Tibial nerve (tissue), 4 donors: ENCODE measurements around the gene NDUFS7. TPM values are rescaled to one million over a fixed set of nuclear protein-coding genes. Genes with fewer than 3 reads are reported as not detected.

Experiments
- DNase-seq, 2 donors: peaks; one replicate each; pipeline ENCODE4 v3.0.0-alpha.2; 2019; ENCODE audit warnings: low spot score in 2 of 2
- H3K27ac ChIP-seq, 4 donors: fragments of 200-600 bp; sonication (generic) in 3 of 4; one replicate each; pipeline ENCODE4 v1.5.1; 2017 to 2019; ENCODE audit warnings: mild to moderate bottlenecking in 1 of 4
- H3K27me3 ChIP-seq, 2 donors: fragments of 200-600 bp; sonication (generic) in 1 of 2; one replicate each; pipeline versions ENCODE4 v1.5.1 to v1.6.0; 2017 to 2019
- H3K36me3 ChIP-seq, 3 donors: fragments of 200-600 bp; sonication (generic); one replicate each; pipeline ENCODE4 v1.5.1; 2018 to 2019
- H3K4me1 ChIP-seq, 4 donors: fragments of 200-600 bp; sonication (generic) in 3 of 4; one replicate each; pipeline ENCODE4 v1.5.1; 2017 to 2019
- H3K4me3 ChIP-seq, 4 donors: fragments of 200-600 bp; sonication (generic) in 3 of 4; one replicate each; pipeline ENCODE4 v1.5.1; 2017 to 2019; ENCODE audit warnings: mild to moderate bottlenecking in 1 of 4, moderate library complexity in 1 of 4
- H3K9me3 ChIP-seq, 4 donors: fragments of 200-600 bp; sonication (generic) in 3 of 4; one replicate each; pipeline ENCODE4 v1.5.1; 2017 to 2019
- EP300 ChIP-seq, 2 donors: sonication (generic); formaldehyde crosslinking; IDR thresholded peaks; one replicate each; pipeline ENCODE4 v1.6.1; 2017; ENCODE audit warnings: antibody characterized with exemption in 2 of 2, mild to moderate bottlenecking in 1 of 2
- POLR2A ChIP-seq, 2 donors: fragments of 450-650 bp; IDR thresholded peaks; one replicate each; pipeline ENCODE4 v1.6.1; 2017; ENCODE audit warnings: antibody characterized with exemption in 2 of 2, mild to moderate bottlenecking in 2 of 2, moderate library complexity in 2 of 2
- WGBS, 2 donors: methylation state at CpG; one replicate each; pipeline ENCODE4 v1.1.5; 2018; 5-methylcytosine and 5-hydroxymethylcytosine counted together
- total RNA-seq, 4 donors: library from RNA; depleted of rRNA; stranded (reverse); fragments of >200 nt; gene quantifications; one replicate each; pipeline ENCODE4 v1.1.0, GENCODE V29; 2016
- TF ChIP-seq, protein P1 (sequence below), 5 experiments: fragments of 200-600 bp in 3 of 5; fragments of 450-650 bp in 2 of 5; sonication (generic) in 3 of 5; IDR thresholded peaks; one replicate each; pipeline ENCODE4 v1.5.1; 2016 to 2019; ENCODE audit warnings: antibody characterized with exemption in 5 of 5, mild to moderate bottlenecking in 3 of 5, moderate library complexity in 2 of 5

Gene NDUFS7
- total RNA-seq, 4 donors from 2014 or later, result 146 to 162 (median 151) TPM

DNA sequence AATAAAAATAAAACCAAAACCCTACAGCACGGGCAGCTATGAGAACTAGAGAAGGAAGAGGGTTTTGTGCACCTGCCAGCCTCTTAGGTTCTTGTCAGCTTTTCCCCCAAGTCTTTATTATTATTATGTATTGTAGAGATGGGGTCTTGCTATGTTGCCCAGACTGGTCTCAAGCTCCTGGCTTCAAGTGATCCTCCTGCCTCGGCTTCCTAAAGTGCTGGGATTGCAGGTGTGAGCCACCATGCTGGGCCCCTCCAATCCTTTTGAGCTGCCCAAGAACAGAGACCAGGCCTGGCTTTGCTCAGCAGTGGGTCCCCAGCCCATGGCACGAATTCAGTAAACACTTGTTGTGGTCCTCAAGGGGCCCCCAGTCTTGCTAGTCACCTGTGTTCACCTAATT is 1.5 kb upstream of the NDUFS7 start:
- peaks cover 0 to 26% (median 0%) of the 10 kb centered on the region in 3 donors for H3K36me3 ChIP-seq
- H3K4me1 ChIP-seq, result peaks cover 0 to 37% (median 17%) of the 10 kb centered on the region in 4 donors
- H3K27ac ChIP-seq, result no peak overlapping the region
- H3K9me3 ChIP-seq, result no peaks in the 10 kb centered on the region
- 85 to 86% methylated on average over 3 of the region's 3 CpGs for WGBS, 2 donors
- DNase-seq, result no peak
- H3K27me3 ChIP-seq, result no peaks in the 10 kb centered on the region
- H3K4me3 ChIP-seq, result no peak overlapping the region
- TF ChIP-seq POLR2A (IDR thresholded peaks at IDR 0.05) (no peak), EP300 (IDR thresholded peaks at IDR 0.05) (no peak)
- TF ChIP-seq, protein P1, sequence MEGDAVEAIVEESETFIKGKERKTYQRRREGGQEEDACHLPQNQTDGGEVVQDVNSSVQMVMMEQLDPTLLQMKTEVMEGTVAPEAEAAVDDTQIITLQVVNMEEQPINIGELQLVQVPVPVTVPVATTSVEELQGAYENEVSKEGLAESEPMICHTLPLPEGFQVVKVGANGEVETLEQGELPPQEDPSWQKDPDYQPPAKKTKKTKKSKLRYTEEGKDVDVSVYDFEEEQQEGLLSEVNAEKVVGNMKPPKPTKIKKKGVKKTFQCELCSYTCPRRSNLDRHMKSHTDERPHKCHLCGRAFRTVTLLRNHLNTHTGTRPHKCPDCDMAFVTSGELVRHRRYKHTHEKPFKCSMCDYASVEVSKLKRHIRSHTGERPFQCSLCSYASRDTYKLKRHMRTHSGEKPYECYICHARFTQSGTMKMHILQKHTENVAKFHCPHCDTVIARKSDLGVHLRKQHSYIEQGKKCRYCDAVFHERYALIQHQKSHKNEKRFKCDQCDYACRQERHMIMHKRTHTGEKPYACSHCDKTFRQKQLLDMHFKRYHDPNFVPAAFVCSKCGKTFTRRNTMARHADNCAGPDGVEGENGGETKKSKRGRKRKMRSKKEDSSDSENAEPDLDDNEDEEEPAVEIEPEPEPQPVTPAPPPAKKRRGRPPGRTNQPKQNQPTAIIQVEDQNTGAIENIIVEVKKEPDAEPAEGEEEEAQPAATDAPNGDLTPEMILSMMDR (IDR thresholded peaks at IDR 0.05), result no peak

DNA sequence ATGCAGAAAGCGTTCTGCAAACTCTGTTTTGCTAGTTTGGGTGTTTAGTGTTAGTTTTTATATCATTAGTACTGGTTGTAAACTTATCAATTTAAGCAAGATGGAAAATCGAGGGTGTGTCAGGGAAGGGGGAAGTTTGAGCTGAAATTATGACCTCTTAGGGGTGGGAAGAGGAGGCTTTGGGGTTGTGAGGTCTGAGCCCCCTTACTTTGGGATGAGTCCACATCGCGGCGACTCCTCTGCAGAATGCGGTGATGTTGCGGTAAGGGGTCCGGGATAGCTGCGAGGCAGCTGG is 743 bp upstream of the NDUFS7 start:
- Histone ChIP-seq H3K9me3 (no peaks in the 10 kb centered on the region), H3K4me3 (peak overlapping the region in 1 of 4 donors; percentile 98), H3K36me3 (peaks cover 0 to 26% (median 0%) of the 10 kb centered on the region in 3 donors), H3K4me1 (peaks cover 0 to 41% (median 17%) of the 10 kb centered on the region in 4 donors), H3K27me3 (no peaks in the 10 kb centered on the region), H3K27ac (peak overlapping the region in 1 of 4 donors; percentile 16)
- WGBS, 2 donors, result 16 to 21% methylated on average over 9 of the region's 9 CpGs
- TF ChIP-seq, protein P1 (IDR thresholded peaks at IDR 0.05), result no peak
- TF ChIP-seq POLR2A (IDR thresholded peaks at IDR 0.05) (no peak), EP300 (IDR thresholded peaks at IDR 0.05) (no peak)
- no peak for DNase-seq

DNA sequence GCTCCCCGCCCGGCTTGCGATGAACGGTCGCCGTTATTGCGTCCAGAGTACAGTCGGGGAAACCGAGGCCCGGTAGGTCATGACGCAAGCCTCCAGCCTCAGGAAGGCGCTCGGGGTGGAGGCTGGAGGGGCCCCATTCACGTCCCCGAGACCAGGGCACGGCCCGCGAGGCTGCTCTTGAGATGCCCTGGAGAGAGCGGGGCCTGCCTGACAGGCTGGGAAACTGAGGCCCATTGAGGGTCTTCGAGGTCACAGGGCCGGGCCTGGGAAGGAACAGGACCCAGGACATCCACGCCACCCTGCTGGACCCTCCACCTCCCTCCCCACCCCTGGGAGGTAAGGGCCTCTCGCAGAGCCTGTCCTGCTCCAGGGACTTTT is 367 bp downstream of the NDUFS7 start:
- peak overlapping the region; percentile 72 to 98 (median 92) for H3K4me3 ChIP-seq
- DNase-seq, result no peak
- H3K27me3 ChIP-seq, result no peaks in the 10 kb centered on the region
- peak overlapping the region; percentile 81 to 94 (median 90) for H3K27ac ChIP-seq
- 3 to 4% methylated on average over 3 to 5 of the region's 23 CpGs for WGBS, 2 donors
- H3K9me3 ChIP-seq, result no peaks in the 10 kb centered on the region
- peaks cover under 1 to 27% (median 7%) of the 10 kb centered on the region in 3 donors for H3K36me3 ChIP-seq
- H3K4me1 ChIP-seq, result peaks cover 0 to 41% (median 17%) of the 10 kb centered on the region in 4 donors
- TF ChIP-seq, protein P1 (IDR thresholded peaks at IDR 0.05), result no peak
- TF ChIP-seq POLR2A (IDR thresholded peaks at IDR 0.05) (no peak), EP300 (IDR thresholded peaks at IDR 0.05) (no peak)

DNA sequence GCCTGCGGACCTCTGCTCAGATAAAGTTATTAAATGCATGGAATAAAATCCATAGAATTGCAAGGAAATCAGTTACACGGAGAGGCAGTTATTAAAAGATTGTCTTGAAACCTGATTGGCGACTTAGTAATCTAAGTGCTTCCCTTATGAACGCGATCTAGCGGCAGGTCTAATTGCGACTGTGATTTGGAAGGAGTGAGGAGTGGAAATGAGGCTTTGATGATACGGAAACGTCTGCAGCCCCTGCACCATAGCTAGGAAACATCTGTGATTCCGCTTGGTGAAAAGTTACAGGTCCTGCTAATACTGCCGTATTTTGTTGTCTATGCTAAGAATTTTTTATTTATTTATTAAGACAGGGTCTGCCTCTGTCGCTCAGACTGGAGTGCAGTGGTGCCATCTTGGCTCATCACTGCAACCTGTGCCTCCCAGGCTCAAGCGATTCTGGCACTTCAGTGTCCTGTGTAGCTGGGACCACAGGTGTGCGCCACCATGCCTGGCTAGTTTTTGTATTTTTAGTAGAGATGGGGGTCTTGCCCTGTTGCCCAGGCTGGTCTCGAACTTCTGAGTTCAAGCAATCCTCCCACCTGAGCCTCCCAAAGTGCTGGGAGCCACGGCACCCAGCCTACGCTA is 887 bp downstream of the NDUFS7 start:
- WGBS, 2 donors, result 37 to 38% methylated on average over 17 of the region's 17 CpGs
- H3K9me3 ChIP-seq, result no peaks in the 10 kb centered on the region
- H3K4me3 ChIP-seq, result peak overlapping the region; percentile 72 to 98 (median 92)
- no peaks in the 10 kb centered on the region for H3K27me3 ChIP-seq
- TF ChIP-seq EP300 (IDR thresholded peaks at IDR 0.05), result no peak
- TF ChIP-seq, protein P1 (IDR thresholded peaks at IDR 0.05), result no peak
- no peak for TF ChIP-seq POLR2A (IDR thresholded peaks at IDR 0.05)
- no peak for DNase-seq
- peaks cover 2 to 32% (median 12%) of the 10 kb centered on the region in 3 donors for H3K36me3 ChIP-seq
- H3K4me1 ChIP-seq, result peaks cover 0 to 41% (median 17%) of the 10 kb centered on the region in 4 donors
- peak overlapping the region; percentile 81 to 94 (median 90) for H3K27ac ChIP-seq

DNA sequence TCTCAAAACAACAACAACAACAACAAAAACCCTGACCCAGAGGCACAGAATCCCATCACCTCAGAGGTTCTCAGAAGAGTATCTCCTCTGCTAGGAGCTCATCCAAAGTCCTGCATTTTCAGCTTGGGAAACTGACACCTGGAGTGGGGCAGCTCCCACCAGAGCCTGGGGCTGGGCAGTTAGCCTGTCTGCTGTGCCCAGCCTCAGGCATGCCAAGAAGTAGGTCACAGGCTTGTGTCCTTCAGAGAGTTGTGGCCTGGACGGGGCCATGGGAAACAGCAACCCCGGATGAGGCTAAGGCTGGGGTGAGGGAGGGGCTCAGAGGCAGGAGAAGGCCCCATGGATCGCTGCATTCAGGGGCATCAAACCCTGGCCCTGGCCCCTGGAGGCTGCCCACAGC is 2.1 kb downstream of the NDUFS7 start:
- Histone ChIP-seq H3K4me1 (peaks cover 0 to 41% (median 17%) of the 10 kb centered on the region in 4 donors), H3K4me3 (no peak overlapping the region), H3K9me3 (no peaks in the 10 kb centered on the region), H3K27me3 (no peaks in the 10 kb centered on the region), H3K27ac (peak overlapping the region in 1 of 4 donors; percentile 68), H3K36me3 (peaks cover 2 to 45% (median 14%) of the 10 kb centered on the region in 3 donors)
- no peak for DNase-seq
- no peak for TF ChIP-seq POLR2A (IDR thresholded peaks at IDR 0.05)
- TF ChIP-seq EP300 (IDR thresholded peaks at IDR 0.05), result no peak
- TF ChIP-seq, protein P1 (IDR thresholded peaks at IDR 0.05), result no peak
- WGBS, 2 donors, result 90 to 92% methylated on average over 3 of the region's 3 CpGs
